OCI-LY7 (cell line): ENCODE results near the gene OPN1SW. TPM values are rescaled to one million over a fixed set of nuclear protein-coding genes. Genes with fewer than 3 reads are reported as not detected.

Source experiments
- BruUV-seq: library from RNA; stranded (reverse); fragments of 400-500 nt; replicated peaks from 2 replicates; lab custom pipeline; 2021; lab: Mats Ljungman, UMichigan
- CTCF ChIA-PET: fragments of 300-600 bp; sonication (Branson Sonifier 250); formaldehyde crosslinking; loops from one replicate; lab custom pipeline; 2022; ENCODE audit warnings: antibody characterized with exemption; ENCODE audit not compliant: unreplicated experiment; lab: Charles Lee
- POLR2A ChIA-PET: fragments of 300-600 bp; sonication (Branson Sonifier 250); formaldehyde crosslinking; loops from one replicate; lab custom pipeline; 2022; ENCODE audit warnings: antibody characterized with exemption; lab: Charles Lee
- DNase-seq: peaks from one replicate; pipeline ENCODE4 v3.0.0-alpha.2; 2015; ENCODE audit warnings: low spot score
- H2AFZ ChIP-seq: fragments of 200-600 bp; sonication (generic), shearing (Covaris generic); 2 replicates; pipeline ENCODE4 v1.6.1; 2014; ENCODE audit warnings: mild to moderate bottlenecking, antibody characterized with exemption, low read length, moderate library complexity
- H3K27ac ChIP-seq: fragments of 200-600 bp; sonication (generic); 2 replicates; pipeline ENCODE4 v1.5.1; 2014; ENCODE audit warnings: mixed run types, low read depth, mild to moderate bottlenecking, moderate library complexity, low read length, inconsistent platforms; ENCODE audit not compliant: poor library complexity, severe bottlenecking
- H3K36me3 ChIP-seq: fragments of 200-600 bp; sonication (generic); 2 replicates; pipeline ENCODE4 v1.6.1; 2014; ENCODE audit warnings: mild to moderate bottlenecking, antibody characterized with exemption, low read length, moderate library complexity, mixed read lengths; ENCODE audit not compliant: insufficient read depth
- H3K4me1 ChIP-seq: fragments of 200-600 bp; sonication (generic); 2 replicates; pipeline ENCODE4 v1.5.1; 2014; ENCODE audit warnings: mild to moderate bottlenecking, low read length; ENCODE audit not compliant: insufficient read depth, poor library complexity, severe bottlenecking
- H3K4me2 ChIP-seq: fragments of 200-600 bp; sonication (generic); 2 replicates; pipeline ENCODE4 v1.6.1; 2014; ENCODE audit warnings: mild to moderate bottlenecking, low read length
- H3K4me3 ChIP-seq: fragments of 200-600 bp; sonication (generic); 2 replicates; pipeline ENCODE4 v1.5.1; 2014; ENCODE audit warnings: mild to moderate bottlenecking, low read depth, low read length; ENCODE audit not compliant: poor library complexity, severe bottlenecking
- H3K79me2 ChIP-seq: fragments of 200-600 bp; sonication (generic); 2 replicates; pipeline ENCODE4 v1.6.1; 2016; ENCODE audit warnings: low read depth, mild to moderate bottlenecking, low read length, moderate library complexity, mixed read lengths; ENCODE audit not compliant: insufficient read depth
- H3K9me2 ChIP-seq: fragments of 200-600 bp; sonication (generic); 2 replicates; pipeline ENCODE4 v1.6.1; 2016; ENCODE audit warnings: mild to moderate bottlenecking, low read length, mixed read lengths; ENCODE audit not compliant: insufficient read depth
- H3K9me3 ChIP-seq: fragments of 200-600 bp; sonication (generic); 2 replicates; pipeline ENCODE4 v1.6.1; 2014; ENCODE audit warnings: mild to moderate bottlenecking, mixed run types, low read length, mixed read lengths
- H4K20me1 ChIP-seq: fragments of 200-600 bp; sonication (generic); 2 replicates; pipeline ENCODE4 v1.6.1; 2014; ENCODE audit warnings: mild to moderate bottlenecking, antibody characterized with exemption, low read length, moderate library complexity, mixed read lengths; ENCODE audit not compliant: insufficient read depth
- EZH2phosphoT487 ChIP-seq: fragments of 200-600 bp; sonication (generic); IDR thresholded peaks from 2 replicates; pipeline ENCODE4 v1.6.1; 2018; ENCODE audit warnings: low read depth, borderline replicate concordance, mild to moderate bottlenecking, mixed run types, antibody characterized with exemption, low read length, moderate library complexity, mixed read lengths
- intact Hi-C: fragments of 100-400 bp; cut with micrococcal nuclease; formaldehyde crosslinking; loops from one replicate; pipeline ENCODE4 v1.10.0; 2022; ENCODE audit not compliant: unreplicated experiment
- total RNA-seq, 2 experiments: library from RNA; depleted of rRNA in 1 of 2; stranded (reverse); fragments of >200 nt in 1 of 2; shearing (Covaris generic) in 1 of 2; gene quantifications; 2 replicates each; pipeline ENCODE4 v1.2.3, GENCODE V29; 2014 to 2022
- TF ChIP-seq, protein P1 (sequence below): fragments of 200-600 bp; sonication (generic); conservative IDR thresholded peaks from 2 replicates; pipeline ENCODE4 v1.5.1; 2014; ENCODE audit warnings: mild to moderate bottlenecking, antibody characterized with exemption, low read length, moderate library complexity, mixed read lengths

OPN1SW gene
- total RNA-seq, 2 experiments from 2014 or later, result not detected

DNA sequence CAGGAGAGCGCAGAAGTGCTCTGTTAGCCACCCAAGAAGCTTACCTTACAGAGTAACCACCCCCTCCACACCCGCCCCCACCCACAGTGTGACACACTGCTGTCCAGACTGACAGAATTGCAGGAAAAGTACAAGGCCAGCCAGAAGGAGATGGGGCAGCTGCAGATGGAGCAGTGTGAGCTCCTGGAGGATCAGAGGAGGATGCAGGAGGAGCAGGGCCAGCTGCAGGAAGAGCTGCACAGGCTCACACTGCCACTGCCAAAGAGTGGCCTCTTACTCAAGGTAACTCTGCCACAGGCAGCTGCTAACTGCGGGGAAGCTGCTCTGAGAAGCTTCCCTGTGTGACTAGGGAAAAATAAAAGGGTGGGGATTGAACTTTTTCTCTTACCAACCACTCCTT lies 33.8 kb upstream of the OPN1SW start:
- DNase-seq, result no peak
- no TSS peak for BruUV-seq
- H3K4me3 ChIP-seq, result no peak overlapping the region
- 0 out of 2 replicates have a peak, but pooled peaks cover 4% of the 10 kb centered on the region for H3K36me3 ChIP-seq
- no peaks in the 10 kb centered on the region for H3K9me2 ChIP-seq
- POLR2A ChIA-PET, result no interaction called here
- TF ChIP-seq EZH2phosphoT487, result no peak
- TF ChIP-seq, protein P1, sequence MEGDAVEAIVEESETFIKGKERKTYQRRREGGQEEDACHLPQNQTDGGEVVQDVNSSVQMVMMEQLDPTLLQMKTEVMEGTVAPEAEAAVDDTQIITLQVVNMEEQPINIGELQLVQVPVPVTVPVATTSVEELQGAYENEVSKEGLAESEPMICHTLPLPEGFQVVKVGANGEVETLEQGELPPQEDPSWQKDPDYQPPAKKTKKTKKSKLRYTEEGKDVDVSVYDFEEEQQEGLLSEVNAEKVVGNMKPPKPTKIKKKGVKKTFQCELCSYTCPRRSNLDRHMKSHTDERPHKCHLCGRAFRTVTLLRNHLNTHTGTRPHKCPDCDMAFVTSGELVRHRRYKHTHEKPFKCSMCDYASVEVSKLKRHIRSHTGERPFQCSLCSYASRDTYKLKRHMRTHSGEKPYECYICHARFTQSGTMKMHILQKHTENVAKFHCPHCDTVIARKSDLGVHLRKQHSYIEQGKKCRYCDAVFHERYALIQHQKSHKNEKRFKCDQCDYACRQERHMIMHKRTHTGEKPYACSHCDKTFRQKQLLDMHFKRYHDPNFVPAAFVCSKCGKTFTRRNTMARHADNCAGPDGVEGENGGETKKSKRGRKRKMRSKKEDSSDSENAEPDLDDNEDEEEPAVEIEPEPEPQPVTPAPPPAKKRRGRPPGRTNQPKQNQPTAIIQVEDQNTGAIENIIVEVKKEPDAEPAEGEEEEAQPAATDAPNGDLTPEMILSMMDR, result no peak
- no peak overlapping the region for H3K27ac ChIP-seq
- no peaks in the 10 kb centered on the region for H3K79me2 ChIP-seq
- no peak overlapping the region for H3K4me2 ChIP-seq
- H2AFZ ChIP-seq, result no peak overlapping the region
- no peaks in the 10 kb centered on the region for H3K4me1 ChIP-seq
- no peaks in the 10 kb centered on the region for H3K9me3 ChIP-seq
- intact Hi-C loops, result no loop called here
- CTCF ChIA-PET, result no interaction called here
- no peaks in the 10 kb centered on the region for H4K20me1 ChIP-seq

- CTCF ChIA-PET, result no interaction called here
- no peak for TF ChIP-seq EZH2phosphoT487
- TF ChIP-seq, protein P1, result no peak
- H3K79me2 ChIP-seq, result no peaks in the 10 kb centered on the region
- H3K27ac ChIP-seq, result no peak overlapping the region
- H3K4me1 ChIP-seq, result no peaks in the 10 kb centered on the region
- H4K20me1 ChIP-seq, result no peaks in the 10 kb centered on the region
- POLR2A ChIA-PET, result no interaction called here
- DNase-seq, result no peak
- peaks cover 4% of the 10 kb centered on the region; the same call in 1 of the 2 replicates for H3K36me3 ChIP-seq
- H3K9me2 ChIP-seq, result no peaks in the 10 kb centered on the region
- BruUV-seq, result no TSS peak
- intact Hi-C loops, result no loop called here
- no peaks in the 10 kb centered on the region for H3K9me3 ChIP-seq
- H3K4me2 ChIP-seq, result no peak overlapping the region
- no peak overlapping the region for H3K4me3 ChIP-seq
- no peak overlapping the region for H2AFZ ChIP-seq
Observed at GRCh38 chr7:128807191-128807590, 31.6 kb upstream of the OPN1SW start.

DNA sequence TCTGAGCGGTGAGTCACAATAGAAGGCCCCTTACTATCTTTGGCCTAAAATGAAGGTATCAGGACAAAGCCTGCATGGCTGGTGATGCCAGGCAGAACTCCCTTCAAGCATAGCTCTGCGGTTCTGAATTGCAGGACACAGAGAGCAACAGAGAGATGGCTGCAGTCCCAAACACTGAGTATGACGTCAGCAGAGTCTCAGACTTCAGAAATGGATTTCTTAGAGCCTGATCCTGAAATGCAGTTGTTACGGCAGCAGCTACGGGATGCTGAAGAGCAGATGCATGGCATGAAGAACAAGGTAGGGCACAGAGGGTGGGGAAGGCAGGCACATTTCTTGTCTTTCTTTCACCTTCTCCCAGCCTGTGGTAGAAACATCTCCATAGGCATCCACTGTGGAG lies 29.6 kb upstream of the OPN1SW start:
- TF ChIP-seq EZH2phosphoT487, result no peak
- TF ChIP-seq, protein P1, result no peak
- H3K79me2 ChIP-seq, result no peaks in the 10 kb centered on the region
- BruUV-seq, result no TSS peak
- peaks cover 4% of the 10 kb centered on the region; the same call in 1 of the 2 replicates for H3K36me3 ChIP-seq
- no peak overlapping the region for H3K4me2 ChIP-seq
- H2AFZ ChIP-seq, result no peak overlapping the region
- H4K20me1 ChIP-seq, result no peaks in the 10 kb centered on the region
- no peak for DNase-seq
- no peak overlapping the region for H3K27ac ChIP-seq
- no peaks in the 10 kb centered on the region for H3K9me2 ChIP-seq
- no peak overlapping the region for H3K4me3 ChIP-seq
- intact Hi-C loops, result no loop called here
- ChIA-PET CTCF (no interaction called here), POLR2A (interaction anchor here (1.1 kb wide), 1 partner anchor 21 kb away, joined by 3 read pairs; no protein-coding TSS in a partner anchor)
- H3K9me3 ChIP-seq, result no peaks in the 10 kb centered on the region
- no peaks in the 10 kb centered on the region for H3K4me1 ChIP-seq
